ENCODE measurements around the gene RASGRF2.
"Not testable (repeated sequence)": the region's sequence is repeated elsewhere in the genome, so short reads cannot be mapped to it uniquely, and the experiment has no call there.

The RASGRF2 gene

DNA sequence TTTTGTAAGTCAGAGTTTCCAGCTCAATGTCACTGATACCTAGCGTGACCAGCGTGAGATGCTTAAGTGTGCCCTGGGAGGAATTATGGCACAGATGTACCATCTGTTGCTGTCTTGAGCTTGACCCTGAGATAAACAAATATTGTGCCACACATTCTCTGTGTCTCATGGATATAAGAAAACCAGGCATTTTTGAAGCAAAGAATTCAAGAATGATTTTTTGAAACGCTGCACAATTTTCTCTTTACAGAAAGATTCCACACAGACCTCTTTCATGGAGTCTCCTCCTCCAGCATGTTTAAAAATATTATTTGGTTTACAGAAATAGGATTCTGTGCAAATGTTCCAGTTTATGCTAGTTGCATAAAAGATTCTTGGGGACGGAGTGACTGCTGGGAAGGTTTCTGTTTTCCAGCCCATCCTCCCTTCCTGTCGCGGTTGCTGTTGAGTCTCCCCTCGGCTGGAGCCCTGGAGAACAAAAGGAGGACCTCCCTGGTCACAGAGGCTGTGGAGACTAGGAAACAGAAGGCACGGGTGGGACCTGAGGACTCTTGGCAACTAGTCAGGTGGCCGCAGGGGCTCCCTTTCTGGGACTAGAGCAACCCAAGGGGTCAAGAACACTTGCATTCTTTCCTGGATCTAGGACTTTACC, 120.8 kb downstream of the RASGRF2 start:
- DNase-seq: no peak

DNA sequence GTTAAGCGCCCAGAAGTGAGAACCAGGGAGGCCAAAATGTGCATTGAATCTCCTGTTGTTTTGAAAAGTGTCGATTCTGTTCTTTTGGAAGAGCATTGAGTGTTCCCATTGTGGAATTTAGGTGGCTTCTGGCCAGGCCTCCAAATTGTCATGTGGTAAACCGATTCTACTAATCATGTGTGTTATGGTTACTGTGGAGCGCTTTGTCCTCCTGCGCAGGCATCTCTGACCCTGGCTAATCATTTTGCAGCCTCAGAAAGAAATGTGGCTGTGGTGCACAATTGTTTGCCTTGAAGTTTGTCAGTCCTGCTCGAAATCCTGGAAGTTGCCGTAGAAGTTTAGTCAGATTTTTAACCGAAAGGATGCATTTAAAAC, 121.3 kb downstream of the RASGRF2 start:
- DNase-seq: no peak

DNA sequence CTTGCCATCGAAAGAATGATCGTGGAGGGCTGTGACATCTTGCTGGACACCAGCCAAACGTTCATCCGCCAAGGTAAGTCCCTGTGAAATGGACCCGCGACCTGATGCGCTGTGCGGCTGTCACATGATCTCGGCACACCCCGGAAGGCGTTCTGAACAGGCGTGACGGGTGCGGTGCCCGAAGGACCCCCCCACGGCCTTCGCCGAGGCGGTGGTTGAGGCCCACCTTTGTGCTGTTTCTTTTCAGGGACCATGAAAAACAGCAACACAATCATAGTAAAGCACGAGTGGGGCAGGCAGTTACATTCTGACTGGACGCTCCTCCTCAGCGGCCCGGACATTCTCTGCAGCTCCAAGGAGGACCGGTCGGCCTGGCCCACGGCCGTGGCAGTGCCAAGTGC, 126.7 kb downstream of the RASGRF2 start:
- DNase-seq: no peak

DNA sequence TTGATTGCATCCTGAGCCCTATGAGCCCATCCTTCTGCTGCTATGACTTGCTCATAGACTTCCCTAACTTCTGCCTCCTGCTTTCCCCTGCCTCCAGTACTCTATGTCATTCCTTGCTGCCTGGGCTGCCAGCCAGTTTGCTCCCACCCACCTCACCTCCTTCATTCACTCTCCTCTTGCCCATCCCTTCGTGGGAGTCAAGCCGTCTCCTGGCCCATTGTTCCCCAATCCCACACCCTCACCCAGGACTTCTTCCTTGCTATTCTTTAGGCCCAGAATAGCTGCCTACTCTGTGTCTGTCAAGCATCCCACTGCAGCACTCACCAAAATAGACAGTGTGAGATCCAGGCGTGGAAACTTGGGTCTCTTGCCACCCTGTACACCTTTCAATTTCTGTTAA, 131.0 kb downstream of the RASGRF2 start:
- DNase-seq: no peak

DNA sequence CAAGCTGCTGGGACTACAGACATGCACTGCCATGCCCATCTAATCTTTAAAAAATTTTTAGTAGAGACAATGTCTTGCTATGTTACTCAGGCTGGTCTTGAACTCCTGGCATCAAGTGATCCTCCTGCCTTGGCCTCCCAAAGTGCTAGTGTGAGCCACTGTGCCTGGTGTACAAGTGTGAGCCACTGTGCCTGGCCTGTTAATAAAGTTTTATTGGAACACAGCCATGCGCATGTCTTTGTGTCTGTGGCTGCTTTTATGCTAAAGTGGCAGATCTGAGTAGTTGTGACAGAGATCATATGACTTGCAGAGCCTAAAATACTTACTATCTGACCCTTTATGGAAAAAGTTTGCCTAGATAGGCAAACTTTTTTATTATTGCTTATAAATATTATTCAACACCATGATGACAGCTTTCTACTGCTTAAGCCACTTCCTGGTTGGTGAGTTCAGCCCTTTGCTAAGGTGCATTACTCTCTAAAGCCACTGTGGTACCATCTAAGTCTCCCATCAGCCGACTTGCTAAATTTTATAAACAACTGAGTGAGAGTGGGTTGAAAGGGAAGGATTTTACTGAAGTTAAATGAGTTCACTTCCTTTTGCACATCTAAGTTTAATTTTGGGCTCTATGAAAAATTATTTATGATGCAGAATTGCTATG, 133.5 kb downstream of the RASGRF2 start:
- DNase-seq: no peak

DNA sequence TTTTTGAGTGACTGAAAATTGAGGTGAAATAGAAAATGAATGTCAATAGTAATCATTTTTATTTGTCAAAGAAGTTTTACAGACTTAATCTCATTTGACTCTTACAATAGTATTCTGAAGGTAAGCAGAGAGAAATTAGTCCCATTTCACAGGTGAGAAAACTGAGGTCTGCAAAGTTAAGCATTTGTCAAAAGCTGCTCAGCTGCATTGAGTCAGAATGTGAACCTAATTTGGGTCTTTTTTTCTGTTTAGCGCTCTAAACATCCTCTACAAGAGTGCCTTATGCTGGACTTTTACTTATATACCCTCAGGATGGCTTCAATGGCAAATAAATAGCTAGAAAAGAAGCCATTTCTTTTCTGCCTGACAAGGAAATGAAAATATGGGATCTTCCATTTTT, 135.7 kb downstream of the RASGRF2 start:
- DNase-seq: no peak

DNA sequence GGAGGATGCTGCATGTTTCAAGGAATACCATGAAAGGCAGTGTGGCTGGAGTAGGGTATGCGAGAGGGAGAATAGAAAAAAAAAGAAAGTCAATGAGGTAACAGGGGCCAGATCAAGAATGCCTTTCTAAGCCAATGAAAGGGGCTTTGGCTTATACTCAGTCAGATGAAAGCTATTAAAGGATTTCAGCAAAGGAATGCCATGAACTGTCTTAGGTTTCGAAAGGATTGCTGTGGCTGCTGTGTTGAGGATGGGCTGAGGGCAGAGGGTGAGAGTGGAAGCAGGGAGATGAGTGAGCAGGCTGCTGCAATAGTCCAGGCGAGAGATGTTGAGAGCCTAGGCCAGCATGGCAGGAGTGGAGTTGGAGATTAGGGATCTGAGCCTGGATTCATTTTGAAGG, 137.6 kb downstream of the RASGRF2 start:
- DNase-seq: no peak

DNA sequence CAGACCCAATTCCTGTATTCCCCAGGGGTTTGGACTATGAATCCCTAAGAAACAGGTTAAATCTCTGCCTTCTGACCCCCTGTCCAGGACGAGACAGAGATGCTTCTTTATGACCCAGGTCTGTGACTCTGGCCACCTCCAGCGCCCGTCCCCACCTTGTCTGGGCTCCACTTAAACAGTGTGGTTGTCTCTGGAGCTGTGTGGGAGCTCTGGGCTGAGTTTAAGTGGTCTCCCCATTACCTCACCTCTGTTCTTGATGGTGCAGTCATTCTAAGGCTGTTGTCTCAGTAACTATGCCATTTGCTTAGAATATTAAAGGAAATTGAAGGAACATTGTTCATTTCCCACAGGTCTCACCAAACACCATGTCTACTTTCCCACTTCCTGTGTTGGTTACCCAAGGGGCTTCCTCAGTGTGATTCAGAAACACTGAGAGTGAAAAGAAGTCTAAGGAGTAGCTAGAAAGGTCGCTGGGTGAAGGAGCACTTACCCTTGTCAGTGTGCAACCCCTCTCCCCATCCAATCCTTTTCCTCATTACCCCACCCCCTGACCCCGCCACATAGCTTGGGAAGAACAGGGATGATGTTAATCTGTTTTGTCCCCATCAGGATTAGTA, 145.2 kb downstream of the RASGRF2 start:
- DNase-seq: no peak

DNA sequence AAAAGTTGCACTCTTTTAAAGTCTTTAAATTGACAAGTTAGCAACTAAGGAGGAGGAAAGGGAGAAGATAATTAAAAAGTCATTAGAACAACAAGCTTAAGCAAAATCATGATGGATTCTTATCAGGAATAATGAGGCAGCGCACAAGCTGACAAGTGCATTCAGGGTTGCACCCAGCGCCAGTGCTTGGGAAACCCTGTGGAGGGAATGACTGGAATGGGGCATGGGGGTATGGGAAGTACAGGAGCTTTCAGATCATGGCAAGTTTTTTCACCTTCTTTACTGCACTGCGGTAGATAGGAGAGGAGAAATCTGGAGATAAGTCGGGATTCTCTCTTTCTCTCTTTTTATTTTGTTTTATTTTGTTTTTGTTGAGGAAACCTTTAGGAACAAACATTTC, 155.1 kb downstream of the RASGRF2 start:
- no peak for DNase-seq

DNA sequence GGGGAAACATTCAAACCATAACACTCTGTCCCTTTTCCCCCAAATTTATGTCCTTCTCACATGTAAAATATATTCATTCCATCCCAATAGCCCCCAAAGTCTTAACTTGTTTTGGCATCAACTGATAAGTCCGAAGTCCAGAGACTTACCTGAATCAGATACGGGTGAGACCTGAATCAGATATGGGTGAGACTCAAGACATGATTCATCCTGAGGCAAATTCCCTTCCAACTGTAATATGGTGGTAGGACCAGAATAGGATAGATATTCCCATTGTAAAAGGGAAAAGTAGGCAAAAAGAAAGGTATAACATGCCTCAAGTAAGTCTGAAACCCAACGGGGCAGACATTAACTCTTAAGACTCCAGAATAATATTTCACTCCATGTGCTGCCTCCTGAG, 157.4 kb downstream of the RASGRF2 start:
- no peak for DNase-seq

DNA sequence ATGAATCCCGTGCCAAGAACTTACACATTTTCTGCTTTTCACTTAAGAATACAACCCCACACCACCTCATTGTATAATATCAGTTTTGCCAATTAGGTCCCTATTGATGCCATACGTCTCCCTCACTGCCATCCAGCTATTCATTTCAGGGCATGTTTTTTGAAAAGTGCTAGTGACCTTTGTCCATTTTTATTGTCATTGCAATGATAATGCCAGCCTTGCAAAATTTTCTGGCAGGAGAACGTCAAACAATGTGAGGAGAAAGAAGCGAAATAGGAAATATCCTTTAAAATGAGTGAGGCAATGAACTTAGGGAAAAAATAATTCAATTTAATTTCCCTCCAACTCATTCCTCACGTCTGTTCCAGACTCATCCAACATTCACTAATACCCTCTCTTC, 161.1 kb downstream of the RASGRF2 start:
- no peak for DNase-seq

DNA sequence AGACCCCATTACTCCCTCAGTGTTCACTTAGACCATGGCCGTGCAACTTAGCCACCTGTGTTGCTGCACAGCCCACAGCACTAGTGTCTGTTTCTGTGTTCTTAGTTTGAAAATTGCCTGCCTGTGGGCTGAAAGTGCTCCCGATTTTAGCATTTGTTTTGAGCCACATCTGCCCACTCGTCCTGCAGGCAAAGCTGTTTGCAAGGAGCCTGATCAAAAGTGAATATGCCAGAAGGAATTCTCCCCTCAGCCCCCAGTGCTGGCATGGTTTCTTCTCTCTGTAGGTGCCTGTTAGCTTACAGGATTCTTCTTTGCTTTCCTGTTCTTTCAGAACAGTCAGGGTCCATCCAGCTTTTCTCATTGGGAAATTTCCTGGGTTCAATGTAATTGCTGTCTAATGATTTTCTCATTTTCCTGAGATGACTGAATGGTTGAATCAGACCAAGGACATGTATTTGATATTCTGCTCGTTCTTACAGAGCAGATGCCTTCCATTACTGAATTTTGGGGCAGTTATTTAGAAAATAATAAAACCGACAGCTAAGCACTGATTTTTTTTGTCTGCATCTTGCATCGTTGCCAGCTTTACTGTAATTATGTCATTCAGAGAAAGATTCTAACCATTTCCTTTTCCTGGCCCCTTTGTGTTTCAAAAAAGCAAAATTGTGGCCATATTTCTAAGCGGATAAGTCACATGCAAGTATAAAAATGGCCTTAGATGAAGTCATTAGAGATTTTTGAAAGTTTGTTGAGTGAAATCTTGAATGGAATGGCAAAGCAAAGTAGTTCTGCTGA, 161.9 kb downstream of the RASGRF2 start:
- no peak for DNase-seq

DNA sequence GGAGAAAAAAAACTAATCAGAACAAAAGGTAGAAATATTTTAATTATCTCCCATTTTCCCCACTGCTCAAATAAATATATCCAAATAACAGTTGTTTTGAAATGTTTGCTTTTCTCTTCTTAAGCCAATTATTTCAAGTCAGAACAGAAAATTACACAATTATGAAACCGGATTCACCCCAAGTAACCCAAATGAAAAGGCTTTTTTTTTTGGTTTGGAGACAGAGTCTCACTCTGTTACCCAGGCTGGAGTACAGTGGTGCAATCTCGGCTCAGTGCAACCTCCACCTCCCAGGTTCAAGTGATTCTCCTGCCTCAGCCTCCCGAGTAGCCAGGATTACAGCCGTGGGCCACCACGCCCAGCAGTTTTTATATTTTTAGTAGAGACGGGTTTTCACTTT, 164.5 kb downstream of the RASGRF2 start:
- not testable (repeated sequence) for DNase-seq

DNA sequence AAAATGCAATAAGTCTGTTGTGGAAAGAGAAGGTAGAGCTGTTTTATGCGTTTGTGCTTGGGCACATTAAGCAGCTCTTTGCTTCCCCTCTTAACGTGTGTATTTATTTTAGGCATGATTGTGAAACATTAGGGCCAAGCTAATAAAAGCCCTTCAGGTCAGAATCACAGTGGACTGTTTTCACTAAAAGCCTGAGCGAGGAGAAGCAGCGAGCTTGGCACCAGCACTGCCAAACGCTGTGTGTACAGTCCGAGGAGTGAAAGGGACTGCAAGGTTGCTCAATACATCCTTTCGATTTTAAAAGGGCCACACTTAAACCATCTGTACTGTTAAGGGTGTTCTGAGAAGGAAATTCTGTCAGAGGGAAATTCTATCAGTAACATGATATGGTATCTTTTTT, 165.8 kb downstream of the RASGRF2 start:
- DNase-seq: no peak

DNA sequence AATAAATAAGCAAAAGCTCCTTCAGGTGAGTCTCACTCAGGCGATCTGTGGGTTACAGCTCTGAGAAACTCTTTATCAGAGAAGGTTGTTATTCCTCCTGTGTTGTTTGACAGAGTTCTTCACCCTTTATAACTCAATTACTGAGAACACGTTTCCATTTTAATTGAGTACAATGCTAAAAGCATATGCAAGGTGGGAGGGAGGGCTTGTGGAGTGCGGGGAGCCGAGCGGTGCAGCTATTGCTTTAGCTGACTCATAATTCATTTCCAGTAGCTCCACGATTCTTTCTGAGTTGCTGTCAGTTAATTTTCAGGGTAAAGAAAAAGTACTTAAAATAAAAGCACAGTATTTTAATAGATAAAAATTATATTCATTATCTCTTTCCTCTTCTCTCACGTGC, 168.3 kb downstream of the RASGRF2 start:
- DNase-seq: no peak

DNA sequence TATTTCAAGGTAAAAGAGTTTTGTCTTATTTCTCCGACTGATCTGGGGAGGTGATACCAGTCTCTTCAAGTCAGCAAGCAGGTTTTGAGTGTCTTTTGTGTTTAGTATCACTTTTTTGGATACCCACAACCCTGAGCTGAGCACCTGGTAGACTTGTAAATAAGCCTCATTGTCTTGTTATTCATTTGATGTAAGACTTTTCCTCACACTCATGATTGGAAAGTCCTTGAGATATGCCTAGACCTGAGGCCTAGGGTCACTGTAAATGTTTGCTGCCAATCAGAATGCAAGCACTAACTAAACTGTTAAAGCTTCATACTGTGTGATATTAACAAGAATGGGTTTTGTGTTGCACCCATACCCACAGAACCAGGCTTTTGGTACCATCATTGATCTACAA, 172.2 kb downstream of the RASGRF2 start:
- no peak for DNase-seq

DNA sequence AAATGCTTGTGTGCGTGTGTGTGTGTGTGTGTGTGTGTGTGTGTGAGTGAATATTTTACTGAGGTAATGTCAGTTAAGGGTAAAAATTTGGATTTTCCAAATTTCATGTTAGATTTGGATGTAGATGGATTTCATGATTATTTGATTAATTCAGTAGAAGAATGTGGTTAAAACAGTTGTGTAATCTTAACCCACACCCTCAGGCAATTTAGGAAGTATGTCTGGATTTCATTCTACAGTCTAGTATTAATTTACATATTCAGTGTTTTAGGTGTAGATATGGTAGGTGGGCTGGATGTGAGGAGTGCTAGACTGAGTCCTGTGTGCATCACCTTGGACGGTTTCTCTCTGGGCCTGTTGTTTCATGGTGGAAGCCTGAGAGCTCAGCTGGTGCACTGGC, 173.9 kb downstream of the RASGRF2 start:
- DNase-seq: no peak

DNA sequence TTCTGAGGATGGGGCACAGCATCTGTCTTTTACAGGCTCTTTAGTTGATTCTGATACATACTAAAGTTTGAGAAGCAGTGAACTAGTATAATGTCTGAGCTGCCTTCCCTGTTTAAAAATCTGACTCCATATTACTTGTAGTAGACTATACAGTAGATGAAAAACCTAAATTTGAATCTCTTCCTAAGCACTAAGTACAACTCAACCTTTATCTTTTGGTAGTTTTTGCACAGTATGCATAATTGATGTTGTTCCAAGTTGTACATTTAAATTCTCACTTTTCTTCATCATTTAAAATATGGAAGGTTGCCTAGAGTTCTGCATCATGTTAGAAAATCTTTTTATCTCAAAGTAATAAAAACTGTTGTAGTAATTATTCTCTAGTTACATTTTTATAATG, 174.4 kb downstream of the RASGRF2 start:
- DNase-seq: no peak

DNA sequence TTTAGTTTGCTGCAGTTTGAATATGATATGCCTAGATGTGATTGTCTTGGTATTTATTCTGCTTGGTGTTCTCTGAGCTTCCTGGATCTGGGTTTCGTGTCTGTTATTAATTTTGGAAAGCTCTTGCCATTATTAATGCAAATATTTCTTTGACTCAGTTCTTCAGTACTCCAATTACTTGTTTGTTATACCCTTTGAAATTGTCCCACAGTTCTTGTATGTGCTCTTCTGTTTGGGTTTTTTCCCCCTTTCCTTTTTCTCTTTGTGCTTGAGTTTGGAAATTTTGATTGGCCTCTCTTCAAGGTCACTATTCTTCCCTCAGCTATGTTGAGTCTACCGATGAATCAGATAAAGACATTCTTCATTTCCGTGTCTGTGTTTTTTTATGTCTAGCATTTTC, 176.4 kb downstream of the RASGRF2 start:
- no peak for DNase-seq

DNA sequence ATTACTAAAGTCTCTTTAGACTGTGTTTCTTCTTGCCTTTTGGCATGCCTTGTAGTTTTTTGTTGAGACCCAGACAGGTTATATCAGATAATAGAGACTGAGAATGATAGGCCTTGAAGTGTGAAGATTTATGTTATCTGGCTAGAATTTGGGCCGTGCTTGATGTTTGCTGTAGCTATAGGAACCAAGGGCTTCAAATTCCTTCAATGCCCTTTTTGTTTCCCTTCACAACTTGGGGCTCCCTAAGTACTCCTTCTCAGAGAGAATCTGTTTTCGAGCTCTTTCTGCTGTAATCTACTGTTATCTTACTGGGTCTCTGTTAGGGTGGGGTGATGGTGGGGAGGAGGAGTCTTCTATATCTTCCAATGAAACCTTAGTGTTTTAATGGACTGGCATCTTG, 177.7 kb downstream of the RASGRF2 start:
- DNase-seq: no peak

DNA sequence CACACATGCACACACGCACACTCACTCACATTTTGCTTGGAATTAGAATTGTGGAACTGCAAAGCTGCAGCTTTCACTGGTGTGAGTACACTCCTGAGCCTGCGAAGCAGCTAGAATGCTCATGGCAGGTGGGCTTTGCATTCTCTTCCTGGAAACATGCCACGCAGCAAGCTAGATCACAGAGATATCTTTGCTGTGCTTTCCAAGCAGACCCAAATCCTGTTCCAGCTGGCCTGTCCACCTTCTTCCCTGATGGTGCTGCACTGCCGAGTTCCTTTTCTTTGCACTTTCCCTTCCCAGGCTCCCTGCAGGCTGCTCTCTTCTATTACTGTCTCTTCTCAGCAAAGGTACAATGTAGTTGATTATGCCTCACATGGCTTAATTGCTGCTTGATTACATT, 180.3 kb downstream of the RASGRF2 start:
- DNase-seq: no peak

DNA sequence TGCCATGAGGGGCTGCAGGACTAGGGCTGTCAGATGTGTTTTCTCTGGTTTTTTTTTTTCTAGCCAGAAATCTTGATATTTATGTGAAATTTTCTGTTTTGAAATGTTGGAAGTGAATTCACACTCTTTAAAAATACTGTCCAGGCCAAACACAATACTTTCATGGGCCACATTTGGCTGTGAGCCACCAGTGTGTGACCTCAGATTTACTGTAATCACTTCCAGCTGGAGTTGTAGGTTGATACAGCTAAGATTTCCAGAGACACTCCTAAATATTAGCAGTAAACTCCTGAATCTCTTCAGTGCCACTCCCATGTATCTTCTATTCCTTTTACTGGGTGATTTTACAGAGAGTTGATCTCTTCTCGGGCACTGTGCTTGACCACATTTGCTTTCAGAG, 180.8 kb downstream of the RASGRF2 start:
- DNase-seq: no peak

DNA sequence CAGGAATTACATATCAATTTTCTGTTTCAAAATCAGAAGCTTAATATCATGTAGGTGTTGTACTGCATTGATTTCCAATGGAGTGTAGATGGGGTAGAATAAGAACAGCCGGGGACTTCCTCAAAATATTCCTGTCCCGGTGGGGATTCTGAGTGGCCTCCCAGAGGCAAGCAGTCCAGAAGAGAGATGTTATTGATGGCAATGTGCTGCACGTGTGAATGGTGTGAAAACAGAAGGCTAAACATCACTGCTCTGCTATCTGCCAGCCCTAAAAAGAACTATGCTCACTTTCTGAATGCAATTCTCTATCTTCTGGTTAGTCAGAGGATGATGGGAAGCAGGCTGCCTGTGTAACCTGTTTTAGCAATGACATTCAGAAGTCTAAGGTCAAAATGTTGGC, 181.9 kb downstream of the RASGRF2 start:
- no peak for DNase-seq
